Mucosa of stomach (tissue), 1 donor: ENCODE results near the gene CXADR.
"Not testable (repeated sequence)": the region's sequence is repeated elsewhere in the genome, so short reads cannot be mapped to it uniquely, and the experiment has no call there.

Experiments
- H3K27me3 ChIP-seq: one replicate; pipeline ENCODE4 v1.7.0; 2013; ENCODE audit warnings: mild to moderate bottlenecking, low read length; ENCODE audit not compliant: control insufficient read depth, insufficient read depth
- H3K36me3 ChIP-seq: one replicate; pipeline ENCODE4 v1.7.0; 2013; ENCODE audit warnings: low read length; ENCODE audit not compliant: control insufficient read depth, insufficient read depth
- H3K4me1 ChIP-seq: one replicate; pipeline ENCODE4 v1.7.0; 2013; ENCODE audit warnings: mild to moderate bottlenecking, low read length; ENCODE audit not compliant: control insufficient read depth, insufficient read depth
- H3K4me3 ChIP-seq: one replicate; pipeline ENCODE4 v1.7.0; 2013; ENCODE audit warnings: low read length
- H3K9ac ChIP-seq: one replicate; pipeline ENCODE4 v1.7.0; 2013; ENCODE audit warnings: mild to moderate bottlenecking, low read length, moderate library complexity
- H3K9me3 ChIP-seq: one replicate; pipeline ENCODE4 v1.7.0; 2013; ENCODE audit warnings: mild to moderate bottlenecking, low read length, moderate library complexity; ENCODE audit not compliant: control insufficient read depth
- donor health status: Pancreatic carcinoma.

The CXADR gene

DNA sequence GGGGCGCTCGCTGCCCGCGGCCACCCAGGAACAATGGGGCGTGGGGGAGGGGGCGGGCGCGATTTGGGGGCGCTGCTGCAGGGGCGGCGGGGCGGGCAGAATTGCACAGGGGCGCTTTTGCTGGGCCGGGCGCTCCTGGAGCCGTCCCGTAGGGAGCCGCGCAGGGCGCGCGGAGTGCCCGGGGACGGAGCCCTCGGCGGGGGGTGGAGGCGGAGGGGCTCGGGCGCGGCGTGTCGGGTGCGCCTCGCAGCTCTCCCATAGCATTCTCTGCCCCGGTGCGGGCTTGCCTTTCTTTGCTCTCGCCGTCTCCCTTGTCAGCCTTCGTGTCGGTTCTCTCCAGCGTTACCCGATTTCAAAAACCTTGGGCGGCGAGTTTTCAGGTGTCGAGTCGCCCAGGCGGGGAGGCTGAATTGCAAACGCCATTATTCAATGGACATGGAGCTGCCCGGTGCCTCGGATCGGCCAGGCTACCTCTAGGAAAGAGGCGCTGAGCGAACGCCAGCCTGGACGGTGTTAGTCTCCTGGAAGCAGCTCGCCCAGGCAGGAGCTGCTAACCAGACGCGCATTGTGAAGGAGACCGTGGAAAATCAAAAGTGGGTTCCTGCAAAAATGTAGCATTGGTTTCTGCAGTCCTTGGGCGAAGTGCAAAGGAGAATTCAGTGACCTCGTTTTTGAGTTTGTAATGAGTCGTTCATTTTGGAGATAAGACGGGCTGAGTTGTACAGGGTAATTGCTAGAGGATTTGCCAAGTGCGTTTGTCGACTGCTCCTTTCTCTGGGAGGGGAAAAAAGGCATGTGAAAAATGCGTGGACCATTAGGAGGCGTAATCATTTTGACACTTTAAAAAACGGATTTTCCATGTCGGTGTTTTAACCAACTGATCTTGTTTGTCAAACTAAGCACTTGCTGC lies 626 bp downstream of the CXADR start:
- Histone ChIP-seq H3K27me3 (no peaks in the 10 kb centered on the region), H3K4me3 (peak overlapping the region; percentile 72), H3K9ac (peak overlapping the region; percentile 90), H3K36me3 (no peaks in the 10 kb centered on the region), H3K9me3 (no peaks in the 10 kb centered on the region), H3K4me1 (peaks cover 6% of the 10 kb centered on the region)

DNA sequence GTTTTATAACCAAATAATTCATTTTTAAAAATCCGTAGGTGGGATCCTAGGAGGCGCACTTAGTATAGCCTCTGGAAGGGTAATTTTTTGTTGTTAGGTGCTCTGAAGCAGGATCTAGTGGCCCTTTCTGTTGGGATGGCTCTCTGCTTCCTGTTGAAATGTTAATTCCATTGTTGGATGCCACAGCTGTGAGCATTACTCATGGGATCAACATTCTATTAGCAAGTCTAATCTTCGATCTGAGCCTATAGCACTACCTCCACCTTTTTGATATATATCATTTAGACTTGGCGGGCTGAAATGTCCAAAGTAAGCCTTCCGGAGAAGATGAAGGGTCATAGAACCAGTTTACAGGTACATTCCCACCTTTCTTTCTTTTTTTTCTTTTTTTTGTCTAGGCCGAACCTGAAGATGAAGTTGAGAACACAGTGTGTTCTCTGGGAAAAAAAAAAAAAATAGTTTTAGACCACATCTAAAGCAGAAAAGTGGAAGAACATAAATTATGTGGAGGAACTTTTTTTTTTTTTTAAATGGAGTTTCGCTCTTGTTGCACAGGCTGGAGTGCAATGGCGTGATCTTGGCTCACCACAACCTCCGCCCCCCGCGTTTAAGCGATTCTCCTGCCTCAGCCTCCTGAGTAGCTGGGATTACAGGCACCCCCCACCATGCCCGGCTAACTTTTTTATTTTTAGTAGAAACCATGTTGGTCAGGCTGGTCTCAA lies 1.4 kb downstream of the CXADR start:
- Histone ChIP-seq H3K9me3 (no peaks in the 10 kb centered on the region), H3K4me3 (peak overlapping the region; percentile 72), H3K9ac (peak overlapping the region; percentile 90), H3K4me1 (peaks cover 6% of the 10 kb centered on the region), H3K27me3 (no peaks in the 10 kb centered on the region), H3K36me3 (no peaks in the 10 kb centered on the region)

DNA sequence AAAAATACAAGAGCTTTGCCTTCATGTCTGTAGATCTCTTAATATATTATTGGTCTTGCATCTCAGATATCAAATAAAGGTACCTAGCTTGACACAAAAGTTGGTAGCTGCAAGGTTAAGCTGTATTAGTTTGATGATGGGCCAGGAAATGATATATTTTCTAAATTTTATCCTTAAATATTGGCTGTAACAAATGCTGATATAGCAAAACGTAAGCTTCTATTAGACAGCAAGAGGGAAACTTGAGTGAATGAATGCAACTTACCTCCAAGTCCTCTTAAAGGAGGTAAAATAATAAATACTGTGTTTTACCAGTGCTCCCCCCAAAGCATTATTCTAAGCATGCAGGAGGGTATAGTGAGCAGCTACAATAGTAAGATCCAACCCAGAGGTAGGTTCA lies 4.2 kb downstream of the CXADR start:
- H3K27me3 ChIP-seq, H3K9ac ChIP-seq, H3K4me3 ChIP-seq, H3K9me3 ChIP-seq, H3K36me3 ChIP-seq: not testable (repeated sequence)
- H3K4me1 ChIP-seq: peaks cover 12% of the 10 kb centered on the region

- H3K9ac ChIP-seq: no peak overlapping the region
- no peak overlapping the region for H3K4me3 ChIP-seq
- H3K36me3 ChIP-seq: no peaks in the 10 kb centered on the region
- H3K4me1 ChIP-seq: peaks cover 32% of the 10 kb centered on the region
- H3K9me3 ChIP-seq: no peaks in the 10 kb centered on the region
- H3K27me3 ChIP-seq: no peaks in the 10 kb centered on the region
These were observed 6.4 kb downstream of the CXADR start for GRCh38 chr21:17519208-17519738.

DNA sequence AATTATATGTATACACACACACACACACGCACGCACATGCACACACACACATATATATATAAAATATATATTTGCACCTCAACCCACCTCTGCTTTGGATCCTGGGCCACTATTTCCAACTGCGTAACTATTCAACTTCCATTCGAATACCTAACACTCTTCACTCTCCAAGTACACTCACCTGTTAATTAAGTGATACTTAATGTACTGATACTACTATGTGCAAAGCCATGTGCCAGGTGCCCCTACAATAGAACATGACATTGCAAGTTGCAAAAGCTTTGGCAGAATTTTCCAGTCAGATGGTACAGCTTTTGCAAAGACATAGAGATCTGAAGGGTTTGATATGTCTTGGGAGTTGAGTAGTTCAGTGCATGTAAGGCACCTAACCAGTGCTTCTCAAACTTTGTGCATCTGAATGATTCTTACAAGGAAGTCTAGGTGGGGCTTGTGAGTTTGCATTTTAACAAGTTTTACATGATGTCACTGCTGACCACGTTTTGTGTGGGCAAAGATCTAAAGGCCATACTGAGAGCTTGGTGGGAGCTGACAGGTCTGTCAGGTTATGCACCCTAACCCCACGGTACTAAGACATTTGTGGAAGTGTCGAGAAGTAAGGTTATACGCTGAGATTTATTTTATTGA lies 7.2 kb downstream of the CXADR start:
- H3K36me3 ChIP-seq: no peaks in the 10 kb centered on the region
- H3K27me3 ChIP-seq: no peaks in the 10 kb centered on the region
- no peak overlapping the region for H3K9ac ChIP-seq
- H3K4me3 ChIP-seq: no peak overlapping the region
- H3K9me3 ChIP-seq: no peaks in the 10 kb centered on the region
- H3K4me1 ChIP-seq: peaks cover 39% of the 10 kb centered on the region

GRCh38 chr21:17523007-17523451 lies 10.2 kb downstream of the CXADR start:
- Histone ChIP-seq H3K9ac (no peak overlapping the region), H3K36me3 (no peaks in the 10 kb centered on the region), H3K4me1 (peaks cover 53% of the 10 kb centered on the region), H3K4me3 (no peak overlapping the region), H3K27me3 (no peaks in the 10 kb centered on the region), H3K9me3 (no peaks in the 10 kb centered on the region)

DNA sequence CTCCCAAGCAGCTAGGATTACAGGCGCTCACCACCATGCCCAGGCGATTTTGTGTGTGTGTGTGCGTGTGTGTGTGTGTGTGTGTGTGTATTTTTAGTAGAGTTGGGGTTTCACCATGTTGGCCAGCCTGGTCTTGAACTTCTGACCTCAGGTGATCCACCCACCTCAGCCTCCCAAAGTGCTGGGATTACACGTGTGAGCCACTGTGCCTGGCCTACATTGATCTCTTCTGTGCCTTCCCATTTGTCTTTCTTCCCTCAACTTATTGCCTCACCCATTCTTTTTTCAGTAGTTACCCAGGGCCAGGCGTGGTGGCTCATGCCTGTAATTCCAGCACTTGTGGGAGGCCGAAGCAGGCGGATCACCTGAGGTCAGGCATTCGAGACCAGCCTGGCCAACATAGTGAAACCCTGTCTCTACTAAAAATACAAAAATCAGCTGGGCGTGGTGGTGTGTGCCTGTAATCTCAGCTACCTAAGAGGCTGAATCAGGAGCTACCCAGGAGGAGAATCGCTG lies 11.2 kb downstream of the CXADR start:
- not testable (repeated sequence) for H3K4me3 ChIP-seq, H3K36me3 ChIP-seq, H3K27me3 ChIP-seq, H3K9ac ChIP-seq, H3K9me3 ChIP-seq
- H3K4me1 ChIP-seq: peaks cover 63% of the 10 kb centered on the region

DNA sequence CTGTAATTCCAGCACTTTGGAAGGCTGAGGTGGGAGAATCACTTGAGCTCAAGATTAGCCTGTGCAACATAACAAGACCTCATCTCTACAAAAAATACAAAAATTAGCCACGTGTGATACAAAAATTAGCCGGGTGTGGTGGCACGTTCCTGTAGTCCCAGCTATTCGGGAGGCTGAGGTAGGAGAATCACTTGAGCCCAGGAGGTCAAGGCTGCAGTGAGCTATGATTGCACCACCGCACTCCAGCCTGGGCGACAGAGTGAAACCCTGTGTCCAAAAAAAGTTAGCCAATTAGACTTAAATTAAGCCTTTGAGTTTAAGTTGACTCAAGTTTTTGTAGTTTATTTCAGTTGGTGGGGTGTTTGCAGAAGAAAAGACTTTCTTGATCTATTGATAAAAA lies 11.8 kb downstream of the CXADR start:
- Histone ChIP-seq H3K9ac (no peak overlapping the region), H3K27me3 (no peaks in the 10 kb centered on the region), H3K36me3 (no peaks in the 10 kb centered on the region), H3K9me3 (no peaks in the 10 kb centered on the region), H3K4me3 (no peak overlapping the region), H3K4me1 (peaks cover 69% of the 10 kb centered on the region)

DNA sequence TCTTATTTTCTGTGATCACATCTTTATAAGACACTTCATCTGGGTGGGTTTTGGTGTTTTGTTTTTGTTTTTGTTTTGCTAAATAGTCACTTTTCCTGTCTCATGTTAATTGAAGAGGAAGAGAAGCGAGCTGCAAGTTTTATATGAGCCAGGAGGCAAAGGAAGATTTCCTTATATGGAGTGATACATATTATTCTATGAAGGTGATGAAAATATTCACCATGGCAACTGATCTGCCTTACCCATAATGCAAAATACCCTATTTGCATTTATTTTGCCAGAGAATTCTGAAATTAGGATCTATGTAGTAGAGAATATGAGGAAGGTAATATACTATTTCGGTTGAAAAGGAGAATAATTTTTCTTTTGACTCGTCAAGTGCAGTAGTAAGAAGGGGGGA lies 13.9 kb downstream of the CXADR start:
- Histone ChIP-seq H3K9ac (no peak overlapping the region), H3K4me1 (peaks cover 67% of the 10 kb centered on the region), H3K4me3 (no peak overlapping the region), H3K36me3 (no peaks in the 10 kb centered on the region), H3K27me3 (no peaks in the 10 kb centered on the region), H3K9me3 (no peaks in the 10 kb centered on the region)

GRCh38 chr21:17527240-17527639 lies 14.4 kb downstream of the CXADR start:
- H3K36me3 ChIP-seq: no peaks in the 10 kb centered on the region
- no peaks in the 10 kb centered on the region for H3K27me3 ChIP-seq
- H3K9ac ChIP-seq: no peak overlapping the region
- peaks cover 65% of the 10 kb centered on the region for H3K4me1 ChIP-seq
- H3K4me3 ChIP-seq: no peak overlapping the region
- no peaks in the 10 kb centered on the region for H3K9me3 ChIP-seq

DNA sequence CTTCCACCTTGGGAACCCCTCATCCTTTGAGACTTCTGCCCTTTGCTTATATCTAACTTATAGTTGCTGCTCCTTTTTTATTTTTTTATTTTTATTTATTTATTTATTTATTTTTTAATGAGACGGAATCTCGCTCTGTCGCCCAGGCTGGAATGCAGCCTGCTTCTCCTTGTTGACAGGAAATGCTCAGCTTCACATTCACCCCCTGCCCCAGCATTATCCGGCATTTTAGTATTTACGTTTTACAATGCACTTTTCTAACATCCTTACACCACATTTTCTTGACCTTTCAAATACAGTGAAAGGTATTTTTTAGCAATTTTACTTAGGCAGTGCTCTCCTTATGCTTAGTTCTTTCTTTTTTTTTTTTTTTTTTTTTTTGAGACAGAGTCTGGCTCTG lies 14.9 kb downstream of the CXADR start:
- H3K36me3 ChIP-seq: no peaks in the 10 kb centered on the region
- H3K9ac ChIP-seq: no peak overlapping the region
- H3K9me3 ChIP-seq: no peaks in the 10 kb centered on the region
- H3K27me3 ChIP-seq: no peaks in the 10 kb centered on the region
- peaks cover 60% of the 10 kb centered on the region for H3K4me1 ChIP-seq
- no peak overlapping the region for H3K4me3 ChIP-seq
